Measurements from ENCODE around the gene GRIFIN.

The GRIFIN gene

DNA sequence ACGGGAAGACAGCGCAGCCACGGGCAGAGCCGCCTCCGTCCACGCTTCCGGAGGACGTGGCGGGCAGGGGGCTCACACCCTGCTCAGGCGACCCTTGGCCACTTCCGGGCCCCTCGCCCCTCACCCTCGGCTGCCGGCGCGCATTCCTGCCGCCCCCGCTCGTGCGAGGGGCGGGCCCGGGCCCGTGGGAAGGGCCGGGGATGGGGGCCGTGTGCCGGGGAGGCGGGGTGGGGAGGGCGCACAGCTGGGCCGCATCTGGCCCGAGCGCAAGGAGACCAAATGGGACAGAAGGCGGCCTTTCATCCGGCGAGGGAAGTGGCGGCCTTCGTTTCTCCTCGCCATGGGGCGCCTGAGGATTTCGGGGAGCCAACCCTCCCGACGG, 42.5 kb upstream of the GRIFIN start:
- DNase-seq = no peak
- peak overlapping the region; percentile 69 for H3K4me3 Mint-ChIP-seq

DNA sequence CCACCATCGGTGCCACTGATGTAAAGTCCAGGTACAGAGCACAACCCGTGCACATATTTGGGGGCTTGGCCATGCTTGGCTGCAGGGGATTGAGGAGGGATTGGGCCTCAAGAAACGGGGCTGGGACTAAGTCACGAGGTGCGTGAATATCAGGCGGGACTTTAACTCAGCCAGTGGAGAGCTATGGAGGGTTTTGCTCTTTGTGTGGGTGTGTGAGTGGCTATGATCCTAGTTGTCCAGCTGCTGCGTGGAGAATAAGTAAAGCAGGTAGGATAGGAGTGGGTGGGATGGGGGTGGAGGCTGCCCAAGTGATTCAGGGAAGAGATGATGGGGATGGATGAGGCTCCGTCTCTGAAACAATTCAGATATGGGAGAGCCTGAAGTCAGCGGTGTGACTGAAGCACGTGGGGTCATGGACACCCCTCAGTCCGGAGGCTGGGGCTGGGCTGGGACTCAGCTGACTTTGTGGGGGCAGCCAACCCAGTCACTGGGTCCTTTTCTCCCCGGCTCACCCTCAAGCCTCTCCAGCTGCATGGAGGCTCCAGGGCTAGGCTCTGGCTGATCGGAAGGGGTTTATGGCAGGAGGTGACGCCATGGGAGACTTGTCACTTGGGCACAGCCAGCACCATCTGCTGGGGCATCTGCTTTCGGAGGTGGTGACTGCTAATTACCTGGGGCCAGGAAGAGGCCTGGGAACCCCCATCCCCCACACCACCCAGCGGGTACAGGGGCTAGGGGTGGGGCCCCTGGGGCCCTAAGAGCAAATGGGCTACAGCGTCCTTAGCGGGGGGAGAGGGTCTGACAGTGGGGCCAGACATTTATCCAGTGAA, 41.7 kb upstream of the GRIFIN start:
- no peak for DNase-seq
- TF ChIP-seq, protein P1, sequence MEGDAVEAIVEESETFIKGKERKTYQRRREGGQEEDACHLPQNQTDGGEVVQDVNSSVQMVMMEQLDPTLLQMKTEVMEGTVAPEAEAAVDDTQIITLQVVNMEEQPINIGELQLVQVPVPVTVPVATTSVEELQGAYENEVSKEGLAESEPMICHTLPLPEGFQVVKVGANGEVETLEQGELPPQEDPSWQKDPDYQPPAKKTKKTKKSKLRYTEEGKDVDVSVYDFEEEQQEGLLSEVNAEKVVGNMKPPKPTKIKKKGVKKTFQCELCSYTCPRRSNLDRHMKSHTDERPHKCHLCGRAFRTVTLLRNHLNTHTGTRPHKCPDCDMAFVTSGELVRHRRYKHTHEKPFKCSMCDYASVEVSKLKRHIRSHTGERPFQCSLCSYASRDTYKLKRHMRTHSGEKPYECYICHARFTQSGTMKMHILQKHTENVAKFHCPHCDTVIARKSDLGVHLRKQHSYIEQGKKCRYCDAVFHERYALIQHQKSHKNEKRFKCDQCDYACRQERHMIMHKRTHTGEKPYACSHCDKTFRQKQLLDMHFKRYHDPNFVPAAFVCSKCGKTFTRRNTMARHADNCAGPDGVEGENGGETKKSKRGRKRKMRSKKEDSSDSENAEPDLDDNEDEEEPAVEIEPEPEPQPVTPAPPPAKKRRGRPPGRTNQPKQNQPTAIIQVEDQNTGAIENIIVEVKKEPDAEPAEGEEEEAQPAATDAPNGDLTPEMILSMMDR (IDR thresholded peaks at IDR 0.05) = no peak
- Mint-ChIP-seq H3K4me3 (peak overlapping the region; percentile 59), H3K9me3 (no peaks in the 10 kb centered on the region), H3K4me1 (peaks cover 53% of the 10 kb centered on the region), H3K27me3 (ENCODE audit: low read depth, poor library complexity) (peaks cover 14% of the 10 kb centered on the region), H3K27ac (no peak overlapping the region), H3K36me3 (ENCODE audit: low read depth) (no peaks in the 10 kb centered on the region)

More for the DNA sequence above, 42.5 kb upstream of the GRIFIN start:
- no peak overlapping the region for H3K27ac Mint-ChIP-seq
- H3K9me3 Mint-ChIP-seq = no peaks in the 10 kb centered on the region
- peaks cover 17% of the 10 kb centered on the region for H3K27me3 Mint-ChIP-seq (ENCODE audit: low read depth, poor library complexity)
- TF ChIP-seq, protein P1 (IDR thresholded peaks at IDR 0.05) = no peak
- no peaks in the 10 kb centered on the region for H3K36me3 Mint-ChIP-seq (ENCODE audit: low read depth)
- peaks cover 50% of the 10 kb centered on the region for H3K4me1 Mint-ChIP-seq

DNA sequence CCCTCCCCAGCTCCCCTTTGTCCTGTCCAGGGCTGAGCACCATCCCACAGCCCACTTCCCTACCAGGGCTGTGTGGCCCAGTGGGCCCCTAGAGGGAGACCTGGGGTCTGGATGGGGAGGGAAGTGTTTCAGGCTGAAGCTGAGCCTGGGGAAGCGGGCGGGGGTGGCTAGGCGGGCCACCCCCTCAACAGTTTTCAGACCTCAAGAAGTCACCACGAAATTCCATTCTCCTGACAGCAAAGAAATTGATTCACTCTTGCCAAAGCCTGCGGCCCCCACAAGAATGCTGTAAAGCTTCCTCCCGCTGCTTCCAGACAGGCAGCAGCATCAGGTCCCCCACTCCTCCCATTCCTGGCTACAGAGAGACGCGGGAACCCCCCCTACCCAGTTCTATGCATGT, 40.8 kb upstream of the GRIFIN start:
- H3K27me3 Mint-ChIP-seq (ENCODE audit: low read depth, poor library complexity) = peaks cover 14% of the 10 kb centered on the region
- TF ChIP-seq, protein P1 (IDR thresholded peaks at IDR 0.05) = no peak
- no peaks in the 10 kb centered on the region for H3K9me3 Mint-ChIP-seq
- H3K27ac Mint-ChIP-seq = no peak overlapping the region
- peaks cover 53% of the 10 kb centered on the region for H3K4me1 Mint-ChIP-seq
- H3K4me3 Mint-ChIP-seq = no peak overlapping the region
- no peaks in the 10 kb centered on the region for H3K36me3 Mint-ChIP-seq (ENCODE audit: low read depth)
- no peak for DNase-seq

DNA sequence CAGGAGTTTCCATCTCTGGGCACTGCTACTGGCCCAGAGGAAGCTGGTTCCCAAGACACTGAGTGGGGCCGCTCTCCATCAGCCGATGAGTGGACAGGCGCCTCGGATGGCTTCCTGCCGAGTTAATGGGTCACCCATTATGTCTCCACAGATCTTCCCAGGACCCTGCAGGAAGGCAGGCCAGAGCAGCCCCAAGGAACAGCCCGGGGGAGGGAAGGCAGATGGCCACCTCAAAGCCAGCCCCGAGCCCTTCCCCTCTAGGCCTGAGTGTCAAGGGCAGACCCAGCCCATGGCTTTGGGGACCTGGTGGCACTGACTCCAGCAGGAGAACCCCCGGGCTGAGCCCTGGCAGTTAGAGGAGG, 40.0 kb upstream of the GRIFIN start:
- Mint-ChIP-seq H3K27ac (no peak overlapping the region), H3K9me3 (no peaks in the 10 kb centered on the region), H3K27me3 (ENCODE audit: low read depth, poor library complexity) (peaks cover 14% of the 10 kb centered on the region), H3K36me3 (ENCODE audit: low read depth) (no peaks in the 10 kb centered on the region), H3K4me3 (no peak overlapping the region), H3K4me1 (peaks cover 54% of the 10 kb centered on the region)
- DNase-seq = no peak
- TF ChIP-seq, protein P1 (IDR thresholded peaks at IDR 0.05) = no peak

DNA sequence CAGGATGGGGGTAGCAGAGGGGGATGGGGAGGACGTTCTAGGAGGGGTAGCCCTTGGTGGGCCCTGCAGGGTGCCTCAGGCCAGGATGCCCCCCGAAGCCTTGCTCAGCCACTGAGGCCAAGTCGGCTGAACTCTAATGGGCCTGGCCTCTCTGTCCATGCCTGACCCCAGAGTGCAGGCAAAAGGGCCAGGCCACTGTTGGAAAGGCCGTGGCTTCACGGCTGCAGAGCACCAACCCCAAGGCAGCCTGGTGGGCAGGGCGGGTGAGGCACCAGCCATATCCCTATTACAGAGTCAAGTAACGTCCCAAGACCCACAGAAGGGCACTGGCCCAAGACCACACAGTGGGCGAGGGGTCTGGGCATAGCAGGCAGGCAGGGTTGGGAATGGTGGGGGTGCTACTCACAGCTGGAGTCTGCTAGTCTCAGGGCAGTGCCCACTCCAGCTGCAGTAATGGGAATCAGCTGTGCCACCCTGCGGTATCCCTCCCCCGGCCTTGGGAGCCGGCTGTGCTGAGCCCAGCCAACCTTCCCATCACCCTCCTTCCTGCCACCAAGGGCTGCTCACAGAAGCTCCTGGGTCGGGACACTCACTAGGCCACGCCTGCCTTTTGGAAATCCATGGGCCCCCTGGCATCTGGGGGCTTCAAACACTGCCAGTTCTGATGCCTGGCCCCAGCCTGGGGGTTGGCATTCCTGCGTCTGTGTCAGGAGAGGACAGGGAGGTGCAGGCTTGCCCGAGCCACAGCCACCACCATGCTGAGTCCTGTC, 39.4 kb upstream of the GRIFIN start:
- DNase-seq = no peak
- Mint-ChIP-seq H3K36me3 (ENCODE audit: low read depth) (no peaks in the 10 kb centered on the region), H3K4me1 (peaks cover 51% of the 10 kb centered on the region), H3K27me3 (ENCODE audit: low read depth, poor library complexity) (peaks cover 11% of the 10 kb centered on the region), H3K9me3 (no peaks in the 10 kb centered on the region), H3K27ac (no peak overlapping the region), H3K4me3 (no peak overlapping the region)
- TF ChIP-seq, protein P1 (IDR thresholded peaks at IDR 0.05) = no peak
